NCI-H774 (cell line): ENCODE data around the gene VAMP4.

ENCODE experiments used
- DNase-seq: peaks from one replicate; lab custom pipeline; 2025; lab: John Stamatoyannopoulos, UW

The VAMP4 gene

GRCh38 chr1:171741872-171742576, at the start of gene VAMP4:
TSS of gene VAMP4 (minus strand) at chr1:171742065. CDS start at chr1:171738414, 3,651 bp downstream.
- peak; percentile 83 for DNase-seq

- no peak for DNase-seq
Measured at GRCh38 chr1:171790318-171790717, 48.5 kb upstream of the VAMP4 start.

- DNase-seq = no peak
Measured at GRCh38 chr1:171788696-171789095, 46.8 kb upstream of the VAMP4 start.

GRCh38 chr1:171787686-171788480, 46.0 kb upstream of the VAMP4 start:
- DNase-seq = no peak

GRCh38 chr1:171786534-171786933, 44.7 kb upstream of the VAMP4 start:
- no peak for DNase-seq

GRCh38 chr1:171785766-171786165, 43.9 kb upstream of the VAMP4 start:
- no peak for DNase-seq

GRCh38 chr1:171784784-171785183, 42.9 kb upstream of the VAMP4 start:
- no peak for DNase-seq

- no peak for DNase-seq
Measured at GRCh38 chr1:171783816-171784530, 42.1 kb upstream of the VAMP4 start.

- DNase-seq = peak; percentile 99
Measured at GRCh38 chr1:171781176-171781875, 39.5 kb upstream of the VAMP4 start, which contains the start of gene METTL13. TSS of gene METTL13 (plus strand) at chr1:171781660. CDS start at chr1:171781968, 308 bp downstream.

GRCh38 chr1:171780583-171781175, 38.8 kb upstream of the VAMP4 start:
- peak; percentile 20 for DNase-seq

- no peak for DNase-seq
Measured at GRCh38 chr1:171772312-171772711, 30.4 kb upstream of the VAMP4 start.

GRCh38 chr1:171769754-171770153, 27.9 kb upstream of the VAMP4 start:
- no peak for DNase-seq

- no peak for DNase-seq
Measured at GRCh38 chr1:171769171-171769570, 27.3 kb upstream of the VAMP4 start.

- DNase-seq = no peak
Measured at GRCh38 chr1:171763764-171764163, 21.9 kb upstream of the VAMP4 start.

- no peak for DNase-seq
Measured at GRCh38 chr1:171762143-171762563, 20.3 kb upstream of the VAMP4 start.

GRCh38 chr1:171758011-171758410, 16.1 kb upstream of the VAMP4 start:
- no peak for DNase-seq

GRCh38 chr1:171756856-171757255, 15.0 kb upstream of the VAMP4 start:
- DNase-seq = no peak

- DNase-seq = no peak
Measured at GRCh38 chr1:171754971-171755370, 13.1 kb upstream of the VAMP4 start.

- no peak for DNase-seq
Measured at GRCh38 chr1:171754353-171754705, 12.5 kb upstream of the VAMP4 start.

GRCh38 chr1:171753685-171754352, 12.0 kb upstream of the VAMP4 start:
- no peak for DNase-seq

GRCh38 chr1:171753182-171753581, 11.3 kb upstream of the VAMP4 start:
- DNase-seq = no peak
